PC-9 (cell line): ENCODE measurements around the gene BASP1.

ENCODE experiments used
- EZH2 ChIP-seq: fragments of 200-600 bp; sonication (generic); IDR thresholded peaks from 2 replicates; pipeline ENCODE4 v1.8.0; 2017; ENCODE audit warnings: antibody characterized with exemption, low read depth
- TF ChIP-seq, protein P1 (sequence below): fragments of 200-600 bp; sonication (generic); conservative IDR thresholded peaks from 2 replicates; pipeline ENCODE4 v1.6.1; 2017; ENCODE audit warnings: mixed run types, antibody characterized with exemption, mild to moderate bottlenecking, moderate library complexity

DNA sequence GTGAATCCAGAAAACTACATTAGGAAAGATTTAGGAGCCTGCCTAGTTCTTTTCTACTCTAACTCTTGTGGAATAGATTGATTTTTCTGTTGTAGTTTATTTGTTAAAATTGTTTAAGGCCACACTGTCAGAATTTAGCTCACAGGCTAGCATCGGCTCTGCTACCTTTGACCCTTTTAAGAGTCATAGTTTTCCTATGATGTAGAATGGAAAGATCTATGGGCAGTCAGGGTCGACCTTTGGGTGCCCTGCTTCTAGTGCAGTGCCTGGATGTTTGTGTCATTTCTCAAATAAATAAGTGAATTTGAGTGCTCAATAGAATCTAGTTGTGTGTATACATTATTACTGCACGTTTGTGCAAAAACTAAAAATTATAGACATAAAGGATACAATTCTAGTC lies 38.7 kb downstream of the BASP1 start:
- TF ChIP-seq, protein P1, sequence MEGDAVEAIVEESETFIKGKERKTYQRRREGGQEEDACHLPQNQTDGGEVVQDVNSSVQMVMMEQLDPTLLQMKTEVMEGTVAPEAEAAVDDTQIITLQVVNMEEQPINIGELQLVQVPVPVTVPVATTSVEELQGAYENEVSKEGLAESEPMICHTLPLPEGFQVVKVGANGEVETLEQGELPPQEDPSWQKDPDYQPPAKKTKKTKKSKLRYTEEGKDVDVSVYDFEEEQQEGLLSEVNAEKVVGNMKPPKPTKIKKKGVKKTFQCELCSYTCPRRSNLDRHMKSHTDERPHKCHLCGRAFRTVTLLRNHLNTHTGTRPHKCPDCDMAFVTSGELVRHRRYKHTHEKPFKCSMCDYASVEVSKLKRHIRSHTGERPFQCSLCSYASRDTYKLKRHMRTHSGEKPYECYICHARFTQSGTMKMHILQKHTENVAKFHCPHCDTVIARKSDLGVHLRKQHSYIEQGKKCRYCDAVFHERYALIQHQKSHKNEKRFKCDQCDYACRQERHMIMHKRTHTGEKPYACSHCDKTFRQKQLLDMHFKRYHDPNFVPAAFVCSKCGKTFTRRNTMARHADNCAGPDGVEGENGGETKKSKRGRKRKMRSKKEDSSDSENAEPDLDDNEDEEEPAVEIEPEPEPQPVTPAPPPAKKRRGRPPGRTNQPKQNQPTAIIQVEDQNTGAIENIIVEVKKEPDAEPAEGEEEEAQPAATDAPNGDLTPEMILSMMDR, result no peak
- no peak for TF ChIP-seq EZH2
